ENCODE data around the gene ADH6. TPM values are rescaled to one million over a fixed set of nuclear protein-coding genes. Genes with fewer than 3 reads are reported as not detected.

Gene ADH6
- total and polyA plus RNA-seq, 2 of the 13 experiments (the other 11 are each of a cell fraction or from before 2014, with no cell fraction given) = 39.8 to 73.9 TPM

- no peak for TF ChIP-seq ZBTB2 (CRISPR knock-in tag; IDR thresholded peaks at IDR 0.05; ENCODE audit: low read depth)
- peak; percentile 100 for TF ChIP-seq ARID3A (IDR thresholded peaks at IDR 0.05; ENCODE audit: low read depth, low read length)
- TF ChIP-seq IKZF1 (IDR thresholded peaks at IDR 0.05) = no peak
- peak; percentile 99 for TF ChIP-seq GATA4 (IDR thresholded peaks at IDR 0.05; ENCODE audit: borderline replicate concordance, low read depth)
- no peak for TF ChIP-seq ZNF276 (CRISPR knock-in tag; IDR thresholded peaks at IDR 0.05; ENCODE audit: low read depth)
- peak; percentile 99 for TF ChIP-seq DPF2 (CRISPR knock-in tag; IDR thresholded peaks at IDR 0.05; ENCODE audit: borderline replicate concordance, low read depth)
- peak; percentile 80; the same call in 1 of the 2 replicates for TF ChIP-seq ETV5 (CRISPR knock-in tag; IDR thresholded peaks at IDR 0.05; ENCODE audit: borderline replicate concordance)
- TF ChIP-seq HIC2 (CRISPR knock-in tag; IDR thresholded peaks at IDR 0.05; ENCODE audit: low read depth) = no peak
- TF ChIP-seq UBTF (CRISPR knock-in tag; IDR thresholded peaks at IDR 0.05) = no peak
- TF ChIP-seq ZNF724P (CRISPR knock-in tag; IDR thresholded peaks at IDR 0.05; ENCODE audit: borderline replicate concordance) = no peak
- TF ChIP-seq ZNF616 (CRISPR knock-in tag; IDR thresholded peaks at IDR 0.05; ENCODE audit: low read depth) = no peak
- no peak for TF ChIP-seq ZNF562 (CRISPR knock-in tag; IDR thresholded peaks at IDR 0.05; ENCODE audit: borderline replicate concordance)
- no peak for TF ChIP-seq ZNF180 (CRISPR knock-in tag; IDR thresholded peaks at IDR 0.05; ENCODE audit: borderline replicate concordance, low read depth)
- TF ChIP-seq ZNF781 (CRISPR knock-in tag; IDR thresholded peaks at IDR 0.05; ENCODE audit: borderline replicate concordance, not compliant biosample characterization) = no peak
- no peak for TF ChIP-seq CCAR2 (optimal IDR thresholded peaks at IDR 0.05; ENCODE audit: low read depth, low read length)
- TF ChIP-seq KAT7 (CRISPR knock-in tag; IDR thresholded peaks at IDR 0.05; ENCODE audit: borderline replicate concordance) = no peak
- peak; percentile 100 for TF ChIP-seq NCOA2 (CRISPR knock-in tag; IDR thresholded peaks at IDR 0.05)
- peak; percentile 99 for TF ChIP-seq TBL1XR1 (IDR thresholded peaks at IDR 0.05; ENCODE audit: borderline replicate concordance, low read length, partially characterized antibody)
- no peak for TF ChIP-seq ZNF329 (CRISPR knock-in tag; IDR thresholded peaks at IDR 0.05; ENCODE audit: low read depth)
Observed at GRCh38 chr4:99157478-99157935, 61.5 kb downstream of the ADH6 start (continued).

All from HepG2 (cell line).